GM12875 (cell line): ENCODE results near the gene UNC5A.
A peak's percentile ranks its signal among the peaks of the same experiment; 100 is the strongest.

Experiments used
- H3K4me3 ChIP-seq: one replicate; pipeline ENCODE4 v1.5.1; 2011; ENCODE audit warnings: low read depth, low read length, control low read depth
- TF ChIP-seq, protein P1 (sequence below): IDR thresholded peaks from 2 replicates; pipeline ENCODE4 v1.5.1; 2011; ENCODE audit warnings: low read depth, mild to moderate bottlenecking, control low read depth, inconsistent platforms, low read length, moderate library complexity, borderline replicate concordance; ENCODE audit not compliant: insufficient read depth

The UNC5A gene

DNA sequence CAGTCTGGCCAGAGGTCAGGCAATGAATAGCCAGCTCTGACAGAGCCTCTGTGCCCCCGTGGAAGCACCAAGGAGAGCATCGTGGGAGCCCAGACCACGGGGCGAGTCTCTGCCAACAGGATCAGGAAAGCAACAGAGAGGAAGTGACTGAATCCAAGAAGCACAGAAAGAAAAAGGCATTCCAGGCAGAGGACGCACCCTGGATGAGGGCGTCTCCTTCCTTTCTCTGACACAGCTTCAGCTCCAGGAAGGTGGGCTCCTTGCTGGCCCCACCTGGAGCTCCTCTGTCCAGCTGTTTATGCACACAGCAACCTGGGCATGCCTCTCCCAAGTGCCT, 72.2 kb downstream of the UNC5A start:
- H3K4me3 ChIP-seq: no peak overlapping the region
- TF ChIP-seq, protein P1, sequence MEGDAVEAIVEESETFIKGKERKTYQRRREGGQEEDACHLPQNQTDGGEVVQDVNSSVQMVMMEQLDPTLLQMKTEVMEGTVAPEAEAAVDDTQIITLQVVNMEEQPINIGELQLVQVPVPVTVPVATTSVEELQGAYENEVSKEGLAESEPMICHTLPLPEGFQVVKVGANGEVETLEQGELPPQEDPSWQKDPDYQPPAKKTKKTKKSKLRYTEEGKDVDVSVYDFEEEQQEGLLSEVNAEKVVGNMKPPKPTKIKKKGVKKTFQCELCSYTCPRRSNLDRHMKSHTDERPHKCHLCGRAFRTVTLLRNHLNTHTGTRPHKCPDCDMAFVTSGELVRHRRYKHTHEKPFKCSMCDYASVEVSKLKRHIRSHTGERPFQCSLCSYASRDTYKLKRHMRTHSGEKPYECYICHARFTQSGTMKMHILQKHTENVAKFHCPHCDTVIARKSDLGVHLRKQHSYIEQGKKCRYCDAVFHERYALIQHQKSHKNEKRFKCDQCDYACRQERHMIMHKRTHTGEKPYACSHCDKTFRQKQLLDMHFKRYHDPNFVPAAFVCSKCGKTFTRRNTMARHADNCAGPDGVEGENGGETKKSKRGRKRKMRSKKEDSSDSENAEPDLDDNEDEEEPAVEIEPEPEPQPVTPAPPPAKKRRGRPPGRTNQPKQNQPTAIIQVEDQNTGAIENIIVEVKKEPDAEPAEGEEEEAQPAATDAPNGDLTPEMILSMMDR: no peak

DNA sequence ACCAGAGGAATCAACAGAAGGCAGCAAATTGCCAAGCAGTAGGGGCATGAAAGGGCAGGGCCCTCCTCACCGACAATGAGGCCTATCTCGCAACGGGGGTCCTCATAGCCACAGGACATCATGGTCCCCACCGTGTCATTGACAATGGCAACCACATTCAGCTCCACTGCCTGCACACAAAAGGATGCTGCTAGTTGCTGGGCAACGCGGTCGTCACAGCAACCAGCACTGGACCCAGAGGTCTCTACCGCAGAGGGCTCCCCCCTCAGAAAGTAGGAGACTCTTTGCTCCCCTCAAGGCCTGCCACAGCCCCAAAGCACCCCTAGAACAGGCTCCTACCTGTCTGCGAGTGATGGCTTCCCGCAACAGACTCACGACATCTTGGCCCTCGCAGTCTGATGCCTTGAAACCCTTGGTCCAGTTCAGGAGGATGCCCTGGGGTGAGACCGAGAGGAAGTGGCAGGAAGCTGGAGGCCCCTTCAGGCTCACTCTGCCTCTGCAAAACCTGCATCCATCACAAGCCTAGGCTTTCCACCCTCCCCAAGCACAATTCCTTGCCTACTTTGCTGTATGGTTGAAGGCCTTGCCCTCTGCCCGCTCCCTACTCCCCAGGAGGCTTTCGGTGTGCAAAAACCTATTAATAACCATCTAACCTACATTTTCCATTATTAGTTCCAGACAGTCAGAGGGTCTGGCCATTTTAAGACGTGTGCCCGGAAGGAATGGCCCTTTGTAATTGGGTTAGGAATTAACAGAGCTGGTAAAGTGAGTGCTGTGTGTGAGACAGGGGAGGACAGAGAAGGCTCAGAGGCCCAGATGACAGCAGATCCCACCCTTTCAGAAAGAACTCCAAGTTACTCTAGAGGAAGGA, 73.6 kb downstream of the UNC5A start:
- no peak overlapping the region for H3K4me3 ChIP-seq
- TF ChIP-seq, protein P1: no peak

DNA sequence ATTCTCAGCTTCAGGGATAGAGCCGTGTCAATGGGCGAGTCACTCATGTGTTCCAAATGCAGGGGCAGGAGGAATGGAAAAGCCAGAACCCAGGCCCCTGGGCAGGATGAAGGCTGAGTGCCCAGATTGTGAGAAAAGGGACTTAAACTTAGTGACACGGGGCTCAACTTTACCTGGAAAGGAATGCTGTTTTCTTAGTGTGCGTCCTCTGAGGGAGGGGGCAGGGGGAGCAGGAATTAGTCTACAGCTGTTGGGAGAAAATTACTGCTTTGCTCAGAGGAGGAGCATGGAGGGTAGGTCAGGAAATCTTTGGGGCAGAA, 74.2 kb downstream of the UNC5A start:
- H3K4me3 ChIP-seq: no peak overlapping the region

DNA sequence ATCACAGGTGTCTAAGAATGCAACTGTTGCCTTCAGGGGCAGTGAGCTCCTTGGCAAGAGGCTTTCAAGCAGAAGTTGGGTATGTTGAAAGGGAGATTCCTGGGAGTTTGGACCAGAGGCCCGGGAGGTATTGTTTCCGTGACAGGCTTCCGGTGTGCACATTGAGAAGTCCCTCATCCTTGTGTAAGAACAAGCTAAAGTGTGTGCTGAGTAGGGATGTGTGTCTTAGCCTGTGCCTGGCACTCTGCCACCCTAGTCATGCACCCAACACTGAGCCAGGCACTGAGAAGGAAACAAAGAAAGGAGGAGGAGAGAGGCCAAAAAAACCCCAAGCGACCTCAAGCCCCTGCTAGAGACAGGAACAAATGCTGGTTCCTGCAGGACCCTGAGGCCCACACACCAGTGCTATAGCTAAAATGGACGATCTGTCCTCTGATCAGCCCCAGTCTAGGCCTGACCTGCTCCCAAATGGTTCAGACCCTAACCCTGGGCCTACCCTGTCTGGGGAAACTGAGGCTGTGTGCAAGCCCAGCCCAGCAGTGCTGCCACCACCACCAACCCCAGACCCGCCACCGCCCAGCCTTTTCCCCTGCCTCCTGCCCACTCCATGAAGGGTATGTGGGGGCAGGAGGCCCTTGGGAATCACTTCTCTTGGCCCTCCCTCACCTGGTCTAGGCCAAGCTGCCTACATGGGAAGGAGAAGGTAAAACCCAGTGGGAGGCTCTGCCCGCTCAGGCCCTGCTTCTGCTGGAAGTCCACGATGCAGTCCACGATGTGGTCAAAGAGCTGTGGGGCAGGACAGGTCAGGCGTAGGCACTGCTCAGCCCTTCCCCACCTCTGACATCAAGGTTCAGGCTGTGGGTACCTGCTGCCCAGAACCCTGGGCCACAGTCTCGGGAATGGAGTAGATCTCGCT, 76.2 kb downstream of the UNC5A start:
- no peak overlapping the region for H3K4me3 ChIP-seq
- TF ChIP-seq, protein P1: no peak

More for the DNA sequence above, 74.2 kb downstream of the UNC5A start:
- TF ChIP-seq, protein P1: no peak

DNA sequence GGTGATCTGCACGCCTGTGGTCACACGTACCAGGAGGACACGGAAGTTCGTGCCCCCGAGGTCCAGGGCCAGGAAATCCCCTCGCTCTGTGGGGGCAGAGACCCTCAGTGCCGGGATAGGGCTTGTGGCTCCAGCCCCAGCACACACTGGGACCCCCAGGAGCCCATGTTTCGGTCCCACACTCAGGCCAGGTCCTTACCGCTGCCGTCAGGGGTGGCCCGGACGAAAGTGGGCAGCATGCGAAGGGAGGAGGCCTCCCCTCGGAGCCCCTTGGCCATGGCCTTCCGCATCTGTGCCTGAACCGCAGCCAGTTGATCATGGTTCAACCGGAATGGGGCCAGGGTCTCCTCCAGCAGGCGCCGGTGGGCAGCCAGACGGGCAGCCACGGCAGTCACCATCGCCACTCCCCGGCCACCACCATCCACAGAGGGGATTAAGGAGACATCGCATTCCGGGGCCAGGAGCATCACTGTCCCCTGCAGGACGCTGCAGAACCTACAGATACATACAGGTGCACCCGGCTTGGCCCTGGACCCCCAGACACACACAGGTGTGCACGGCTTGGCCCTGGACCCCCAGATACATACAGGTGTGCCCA, 77.0 kb downstream of the UNC5A start:
- H3K4me3 ChIP-seq: no peak overlapping the region
- TF ChIP-seq, protein P1: 0 out of 2 replicates have a peak, but pooled peaks have one; percentile 9

DNA sequence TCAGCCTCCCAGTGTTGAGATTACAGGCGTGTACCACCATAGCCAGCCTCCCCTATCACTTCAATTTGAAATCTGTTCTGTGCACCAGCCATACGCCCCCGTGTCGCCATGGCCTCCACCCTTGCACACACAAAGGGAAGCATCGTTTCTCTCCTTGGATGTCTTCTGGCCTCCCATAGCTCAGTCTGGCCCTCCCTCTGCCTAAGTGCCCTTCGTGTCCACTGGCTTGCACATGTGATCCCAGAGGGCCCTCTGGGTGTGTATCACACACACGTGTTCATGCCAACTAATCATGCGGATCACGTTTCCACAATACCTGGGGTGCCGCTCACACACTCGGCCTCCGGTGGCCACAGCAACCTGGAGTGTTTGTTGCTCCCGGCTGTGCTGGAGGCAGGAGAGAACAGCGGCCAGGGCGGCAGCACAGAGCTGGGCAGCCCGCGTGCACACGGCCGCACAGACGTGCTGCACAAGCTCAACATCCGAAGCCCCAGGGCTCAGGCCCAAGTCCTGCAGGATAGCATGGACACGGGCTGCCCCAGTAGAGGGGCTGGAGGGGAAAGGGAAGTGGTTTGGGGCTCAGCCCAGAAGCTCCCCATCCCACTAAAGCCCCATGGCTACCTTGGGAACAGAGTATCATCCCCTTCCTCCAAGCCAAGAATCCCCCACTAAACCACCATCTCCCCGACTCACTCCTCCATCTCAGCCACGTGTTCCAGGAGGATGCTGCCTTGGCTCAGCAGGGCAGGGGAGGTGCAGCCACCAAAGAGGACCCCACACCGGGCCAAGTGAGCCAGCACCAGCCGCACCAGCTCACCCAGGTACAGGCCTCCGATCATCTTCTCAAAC, 77.9 kb downstream of the UNC5A start:
- TF ChIP-seq, protein P1: no peak
- H3K4me3 ChIP-seq: no peak overlapping the region
